Esophagus squamous epithelium (tissue), 5 donors: Measurements from ENCODE around the gene MMP7. TPM values are rescaled to one million over a fixed set of nuclear protein-coding genes. Genes with fewer than 3 reads are reported as not detected.

Experiments used
- DNase-seq: peaks from one replicate; lab custom pipeline; 2025; lab: John Stamatoyannopoulos, UW
- H3K27ac ChIP-seq, 4 donors: fragments of 200-600 bp; sonication (generic); one replicate each; pipeline ENCODE4 v1.5.1; 2016 to 2019; ENCODE audit warnings: mild to moderate bottlenecking in 1 of 4
- H3K27me3 ChIP-seq, 4 donors: fragments of 200-600 bp; sonication (generic); 1 replicate in 3 of 4; 2 replicates in 1 of 4; pipeline versions ENCODE4 v1.5.1 to v1.6.0; 2017 to 2021; ENCODE audit warnings: antibody characterized with exemption in 1 of 4
- H3K36me3 ChIP-seq, 3 donors: fragments of 200-600 bp; sonication (generic); one replicate each; pipeline ENCODE4 v1.5.1; 2016 to 2019
- H3K4me1 ChIP-seq, 3 donors: fragments of 200-600 bp; sonication (generic); one replicate each; pipeline ENCODE4 v1.5.1; 2017 to 2019
- H3K4me3 ChIP-seq, 4 donors: fragments of 200-600 bp; sonication (generic); 1 replicate in 3 of 4; 2 replicates in 1 of 4; pipeline ENCODE4 v1.5.1; 2016 to 2019; ENCODE audit warnings: mild to moderate bottlenecking in 2 of 4, moderate library complexity in 1 of 4
- H3K9me3 ChIP-seq, 3 donors: fragments of 200-600 bp; sonication (generic); one replicate each; pipeline ENCODE4 v1.5.1; 2016 to 2019
- CTCF ChIP-seq, 6 experiments: fragments of 450-650 bp in 4 of 6; fragments of 200-600 bp in 2 of 6; sonication (generic) in 2 of 6; IDR thresholded peaks; one replicate each; pipeline ENCODE4 v1.5.1; 2016 to 2019; ENCODE audit warnings: antibody characterized with exemption in 6 of 6, mild to moderate bottlenecking in 4 of 6, moderate library complexity in 4 of 6
- POLR2A ChIP-seq, 4 donors: fragments of 450-650 bp; IDR thresholded peaks; one replicate each; pipeline ENCODE4 v1.6.1; 2017; ENCODE audit warnings: antibody characterized with exemption in 4 of 4, mild to moderate bottlenecking in 4 of 4, moderate library complexity in 3 of 4
- WGBS, 2 donors: methylation state at CpG; one replicate each; pipeline ENCODE4 v1.1.5; 2018; 5-methylcytosine and 5-hydroxymethylcytosine counted together
- intact Hi-C: fragments of 100-400 bp; cut with DNase I; formaldehyde crosslinking; loops from one replicate; pipeline ENCODE4 v1.15.0; 2022
- total RNA-seq, 4 donors: library from RNA; depleted of rRNA; stranded (reverse); fragments of >200 nt; gene quantifications; one replicate each; pipeline ENCODE4 v1.1.0, GENCODE V29; 2016
- donor health status: DM: yes; HTN: yes; CAD: no.

Gene MMP7
- total RNA-seq, 4 donors from 2014 or later = 35.8 TPM; not detected in 3

GRCh38 chr11:102561636-102562035, 31.1 kb upstream of the MMP7 start:
- Histone ChIP-seq H3K36me3 (no peaks in the 10 kb centered on the region), H3K27ac (peak overlapping the region in 2 of 4 donors; percentile 72 to 73), H3K9me3 (no peaks in the 10 kb centered on the region), H3K27me3 (no peaks in the 10 kb centered on the region), H3K4me1 (peaks cover 3 to 42% (median 5%) of the 10 kb centered on the region in 3 donors), H3K4me3 (no peak overlapping the region)
- TF ChIP-seq CTCF (IDR thresholded peaks at IDR 0.05) = no peak
- no peak for TF ChIP-seq POLR2A (IDR thresholded peaks at IDR 0.05)
- intact Hi-C loops = no loop called here
- DNase-seq = no peak

- no peak for DNase-seq
- intact Hi-C loops = no loop called here
- no peak for TF ChIP-seq CTCF (IDR thresholded peaks at IDR 0.05)
- no peak for TF ChIP-seq POLR2A (IDR thresholded peaks at IDR 0.05)
- Histone ChIP-seq H3K36me3 (no peaks in the 10 kb centered on the region), H3K4me3 (peak overlapping the region; percentile 5 to 53 (median 22)), H3K9me3 (no peaks in the 10 kb centered on the region), H3K4me1 (peaks cover 3 to 42% (median 5%) of the 10 kb centered on the region in 3 donors), H3K27me3 (no peaks in the 10 kb centered on the region), H3K27ac (peak overlapping the region; percentile 52 to 73 (median 69))
- 5 to 8% methylated on average over 6 of the region's 6 CpGs for WGBS, 2 donors
Measured at GRCh38 chr11:102560555-102561011, 30.0 kb upstream of the MMP7 start.

GRCh38 chr11:102559839-102560238, 29.3 kb upstream of the MMP7 start:
- H3K27ac ChIP-seq = peak overlapping the region in 2 of 4 donors; percentile 72 to 73

GRCh38 chr11:102555091-102555490, 24.5 kb upstream of the MMP7 start:
- H3K27me3 ChIP-seq = no peaks in the 10 kb centered on the region
- WGBS, 2 donors = 72 to 86% methylated on average over 3 of the region's 3 CpGs
- intact Hi-C loops = no loop called here
- H3K4me3 ChIP-seq = no peak overlapping the region
- no peak overlapping the region for H3K27ac ChIP-seq
- TF ChIP-seq POLR2A (IDR thresholded peaks at IDR 0.05) (no peak), CTCF (IDR thresholded peaks at IDR 0.05) (no peak)
- no peaks in the 10 kb centered on the region for H3K9me3 ChIP-seq
- no peak for DNase-seq
- peaks cover under 1 to 32% (median 6%) of the 10 kb centered on the region in 3 donors for H3K4me1 ChIP-seq
- H3K36me3 ChIP-seq = no peaks in the 10 kb centered on the region

More at GRCh38 chr11:102559839-102560238, 29.3 kb upstream of the MMP7 start:
- Histone ChIP-seq H3K9me3 (no peaks in the 10 kb centered on the region), H3K4me3 (no peak overlapping the region), H3K36me3 (no peaks in the 10 kb centered on the region), H3K4me1 (peaks cover 3 to 42% (median 5%) of the 10 kb centered on the region in 3 donors), H3K27me3 (no peaks in the 10 kb centered on the region)
- no peak for DNase-seq
- intact Hi-C loops = no loop called here
- no peak for TF ChIP-seq CTCF (IDR thresholded peaks at IDR 0.05)
- no peak for TF ChIP-seq POLR2A (IDR thresholded peaks at IDR 0.05)

- Histone ChIP-seq H3K27ac (peak overlapping the region in 1 of 4 donors; percentile 44), H3K9me3 (no peaks in the 10 kb centered on the region), H3K4me1 (peaks cover 0 to 20% (median 3%) of the 10 kb centered on the region in 3 donors), H3K36me3 (no peaks in the 10 kb centered on the region), H3K27me3 (no peaks in the 10 kb centered on the region), H3K4me3 (no peak overlapping the region)
- intact Hi-C loops = no loop called here
- no peak for DNase-seq
- WGBS, 2 donors = 52 to 54% methylated on average over 5 of the region's 5 CpGs
- TF ChIP-seq CTCF (IDR thresholded peaks at IDR 0.05) (no peak), POLR2A (IDR thresholded peaks at IDR 0.05) (no peak)
Measured at GRCh38 chr11:102553835-102554282, 23.3 kb upstream of the MMP7 start.
